ENCODE measurements around the gene HASPIN.

The HASPIN gene

DNA sequence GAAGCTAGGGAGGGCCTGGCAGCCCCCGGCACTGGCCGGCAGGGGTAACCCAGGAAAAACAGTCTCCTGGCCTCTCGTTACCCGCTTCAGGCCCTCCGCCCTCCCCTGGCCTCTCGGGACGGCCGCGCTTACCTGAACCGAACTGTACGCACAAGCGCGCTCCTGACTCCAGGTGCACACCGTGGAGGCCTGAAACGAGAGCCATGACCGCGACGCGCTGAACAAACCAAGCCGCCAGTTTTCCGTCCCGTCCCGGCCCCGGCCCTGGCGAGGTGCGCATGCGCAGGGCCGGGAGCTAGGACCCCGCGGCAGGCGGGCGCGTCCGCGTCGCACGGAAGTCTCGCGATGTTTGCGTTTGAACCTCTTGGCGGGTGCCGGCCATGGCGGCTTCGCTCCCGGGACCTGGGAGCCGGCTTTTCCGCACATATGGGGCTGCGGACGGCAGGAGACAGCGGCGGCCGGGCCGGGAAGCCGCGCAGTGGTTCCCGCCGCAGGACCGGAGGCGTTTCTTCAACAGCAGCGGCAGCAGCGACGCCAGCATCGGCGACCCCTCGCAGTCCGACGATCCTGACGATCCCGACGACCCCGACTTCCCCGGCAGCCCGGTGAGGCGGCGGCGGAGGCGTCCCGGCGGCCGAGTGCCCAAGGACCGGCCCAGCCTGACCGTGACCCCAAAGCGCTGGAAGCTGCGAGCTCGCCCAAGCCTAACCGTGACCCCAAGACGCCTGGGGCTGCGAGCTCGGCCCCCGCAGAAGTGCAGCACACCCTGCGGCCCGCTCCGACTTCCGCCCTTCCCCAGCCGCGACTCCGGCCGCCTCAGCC, at the start of gene HASPIN:
Gene HASPIN, plus strand, starts transcription at position 348 of the 822 bp plus-strand sequence. Its CDS starts 33 bp downstream, at position 381.
- peak; percentile 96 for DNase-seq

DNA sequence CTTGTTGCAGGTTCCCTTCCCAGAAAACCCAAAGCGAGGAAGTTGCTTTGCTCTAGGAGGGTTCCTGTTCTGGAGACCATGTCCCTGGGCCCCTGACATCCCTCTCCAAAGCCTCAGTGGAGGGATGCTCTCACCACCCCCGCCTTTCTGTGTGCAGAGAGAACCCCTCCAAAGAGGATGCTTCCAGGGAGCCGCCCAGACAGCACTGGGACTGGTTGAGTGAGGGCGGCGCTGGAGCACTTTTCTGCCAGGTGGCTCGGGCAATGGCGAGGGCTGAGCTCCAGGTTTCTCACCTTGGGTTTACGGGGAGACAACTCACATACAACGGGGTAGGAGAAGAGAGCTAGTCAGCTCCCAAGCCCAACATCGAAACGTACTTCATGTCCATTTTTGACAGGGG, 47.8 kb upstream of the HASPIN start:
- no peak for DNase-seq

DNA sequence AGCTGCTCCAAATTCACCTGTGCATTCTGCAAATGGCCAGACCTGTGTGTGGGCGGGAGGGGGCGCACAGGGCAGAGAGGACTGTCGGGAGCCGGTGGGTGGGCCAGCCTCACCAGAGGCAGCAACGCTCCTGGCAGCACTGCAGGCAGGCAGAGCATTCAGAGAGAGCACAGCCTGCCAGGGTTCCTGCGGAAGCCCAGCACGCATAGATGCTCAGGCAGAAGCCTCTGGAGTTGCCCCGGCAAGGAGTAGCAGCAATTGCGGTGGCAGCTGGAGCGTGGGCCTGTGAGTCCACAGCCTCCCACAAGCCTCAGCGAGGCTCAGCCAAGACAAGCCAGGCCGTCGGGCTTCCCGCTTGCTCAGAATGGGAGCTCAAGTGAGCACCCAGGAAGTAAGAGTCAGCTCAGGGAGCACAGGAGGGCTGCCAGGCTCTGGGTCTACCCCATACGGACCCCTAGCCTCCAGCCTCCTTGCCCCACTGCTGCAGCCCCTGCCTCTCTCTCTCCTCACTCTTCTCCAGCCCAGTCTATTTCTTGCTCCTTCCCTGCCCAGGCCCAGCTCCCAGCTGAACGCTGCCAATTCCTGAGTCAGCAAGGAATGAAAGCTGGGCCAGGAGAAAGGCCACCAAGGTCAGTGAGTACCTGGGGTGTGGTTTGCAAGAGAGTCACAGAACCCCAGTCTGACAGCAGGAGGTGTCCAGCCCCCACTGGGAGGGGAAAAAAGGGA, 45.4 kb upstream of the HASPIN start:
- no peak for DNase-seq

DNA sequence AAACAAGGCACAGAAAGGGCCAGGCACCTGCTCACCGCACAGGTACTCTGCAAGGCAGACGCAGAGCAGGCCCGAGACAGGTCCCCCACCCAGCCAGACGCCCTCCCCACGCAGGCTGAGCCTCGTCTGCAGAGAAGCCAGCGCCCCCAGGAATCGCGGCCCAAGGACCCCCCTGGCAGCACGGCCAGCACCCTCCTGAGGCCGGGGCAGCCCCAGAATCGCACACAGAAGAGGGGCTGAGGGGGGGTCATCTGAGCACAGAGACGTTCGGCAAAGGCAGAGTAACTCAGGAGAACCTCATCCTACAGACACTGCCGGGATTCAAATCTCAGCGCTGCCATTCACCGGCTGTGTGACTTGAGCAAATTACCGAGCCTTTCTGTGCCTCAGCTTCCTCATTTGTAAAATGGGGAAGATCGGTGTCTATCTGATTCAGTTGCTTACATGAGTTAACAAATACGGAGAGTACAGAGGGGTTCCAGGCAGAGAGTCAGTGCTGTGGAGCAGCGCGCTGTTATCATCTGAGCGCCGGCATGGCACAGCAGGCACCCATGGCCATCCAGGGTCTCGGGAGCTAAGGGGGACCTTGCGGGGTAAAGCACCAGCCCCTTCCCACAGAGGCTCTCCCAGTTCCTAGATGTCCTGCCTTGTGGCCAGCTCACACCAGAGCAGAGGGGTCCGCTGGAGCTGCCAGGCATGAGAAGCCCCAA, 44.7 kb upstream of the HASPIN start:
- DNase-seq = no peak

DNA sequence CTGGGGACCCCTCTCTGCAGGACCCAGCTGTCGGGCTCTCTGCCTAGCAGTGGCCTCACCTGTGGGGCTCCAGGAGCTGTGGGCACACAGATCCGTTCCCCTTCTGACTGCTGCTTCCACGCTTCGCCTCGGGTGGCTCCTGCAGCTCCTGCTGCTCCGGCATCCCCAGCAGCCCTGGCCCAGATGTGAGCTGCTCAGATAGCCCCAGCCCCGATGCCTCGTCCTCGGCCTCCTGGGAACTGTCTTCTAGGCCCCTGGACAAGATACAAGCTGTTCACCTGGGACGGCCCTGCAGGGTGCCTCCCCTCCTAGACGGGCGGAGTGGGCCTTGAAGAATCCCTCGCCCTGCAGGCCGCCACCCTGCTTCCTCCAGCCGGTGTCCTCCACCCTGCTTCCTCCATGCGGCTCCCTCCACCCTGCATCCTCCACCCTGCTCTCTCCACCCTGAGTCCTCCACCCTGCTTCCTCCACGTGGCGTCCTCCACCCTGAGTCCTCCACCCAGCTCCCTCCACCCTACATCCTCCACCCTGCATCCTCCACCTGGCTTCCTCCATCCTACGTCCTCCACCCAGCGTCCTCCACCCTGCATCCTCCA, 44.1 kb upstream of the HASPIN start:
- no peak for DNase-seq

DNA sequence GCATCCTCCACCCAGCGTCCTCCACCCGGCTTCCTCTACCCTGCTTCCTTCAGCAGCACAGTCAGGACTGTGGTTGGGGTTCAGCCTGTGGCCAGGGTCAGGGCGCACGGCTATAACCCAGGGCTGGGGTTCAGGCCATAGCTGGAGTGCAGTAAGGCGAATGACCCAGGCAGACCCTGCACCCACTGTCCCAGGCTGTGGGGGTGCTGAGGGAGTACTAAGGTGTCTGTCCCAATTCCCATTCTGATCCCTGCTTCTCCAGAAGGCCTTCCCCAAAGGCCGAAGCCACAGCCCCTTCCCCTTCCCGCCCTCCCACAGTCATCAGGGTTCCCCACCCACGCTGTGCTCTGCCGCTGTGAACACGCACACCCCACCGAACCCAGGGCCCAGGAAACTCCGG, 42.6 kb upstream of the HASPIN start:
- DNase-seq = no peak

- DNase-seq = no peak
Observed at GRCh38 chr17:3681565-3681964, 42.1 kb upstream of the HASPIN start.

DNA sequence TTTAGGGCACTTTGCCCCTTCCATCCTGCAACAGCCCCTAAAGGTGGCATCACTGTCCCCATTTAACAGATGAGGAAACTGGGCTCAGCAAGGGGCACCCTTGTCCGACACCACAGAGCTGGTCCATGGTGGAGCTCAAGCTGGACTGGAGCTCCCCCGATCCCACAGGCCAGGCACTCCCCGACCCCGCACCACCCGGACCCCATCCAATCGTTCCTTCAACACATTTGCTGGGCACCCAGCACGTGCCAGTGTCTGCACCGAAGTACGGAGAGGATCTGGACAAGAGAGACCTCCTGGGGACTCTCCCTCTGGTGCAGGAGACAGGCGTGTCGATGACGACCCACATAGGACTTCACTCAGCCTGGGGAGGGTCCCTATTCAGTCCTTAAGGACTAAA, 41.7 kb upstream of the HASPIN start:
- no peak for DNase-seq

GRCh38 chr17:3683054-3683511, 40.6 kb upstream of the HASPIN start:
- peak; percentile 71 for DNase-seq

- no peak for DNase-seq
Observed at GRCh38 chr17:3685174-3685573, 38.5 kb upstream of the HASPIN start.

DNA sequence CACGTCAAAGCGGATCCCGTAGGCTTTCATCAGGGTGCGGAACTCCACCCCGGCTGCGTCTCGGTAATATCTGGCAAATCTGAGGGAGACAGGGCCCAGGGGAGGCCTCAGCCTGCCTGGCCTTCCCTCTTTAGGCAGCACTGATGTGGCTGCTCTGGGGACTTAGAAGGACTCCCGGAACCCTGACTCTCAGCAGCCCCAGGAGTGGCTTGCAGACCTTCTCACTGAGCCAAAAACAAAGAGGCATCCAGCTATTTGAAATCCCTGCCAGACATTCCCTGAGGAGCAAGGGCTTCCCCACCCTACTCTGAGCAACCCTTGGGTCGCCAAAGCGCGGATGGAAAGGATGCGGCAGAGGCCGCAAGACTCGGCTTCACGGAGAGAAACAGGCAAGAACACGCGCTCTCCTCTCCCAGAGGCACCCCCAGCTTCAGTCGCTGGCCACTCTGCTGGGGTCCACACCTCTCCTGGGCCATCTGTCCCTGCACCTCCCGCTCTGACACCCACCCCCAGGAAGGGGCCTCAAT, 35.6 kb upstream of the HASPIN start:
- DNase-seq = no peak

DNA sequence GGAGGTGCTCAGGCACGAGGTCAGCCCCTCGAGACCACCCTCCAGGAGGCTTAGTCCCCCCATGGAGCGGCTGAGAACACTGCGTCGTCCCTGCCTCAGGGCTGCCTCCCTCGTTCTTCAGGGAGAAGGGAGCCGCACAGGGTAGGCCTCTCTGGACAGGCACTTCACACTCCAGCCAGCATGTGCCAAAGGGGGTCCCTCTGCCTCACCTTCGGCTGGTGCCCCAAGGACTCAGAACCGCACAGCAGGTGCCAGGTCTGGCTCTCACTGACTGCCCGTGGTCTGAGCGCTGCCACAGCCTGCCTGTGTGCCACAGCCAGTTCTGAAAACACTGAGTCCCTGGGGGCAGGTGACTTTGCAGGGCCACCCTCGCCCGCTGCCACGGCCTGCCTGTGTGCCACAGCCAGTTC, 34.8 kb upstream of the HASPIN start:
- no peak for DNase-seq

- no peak for DNase-seq
Observed at GRCh38 chr17:3689262-3690093, 34.2 kb upstream of the HASPIN start.

DNA sequence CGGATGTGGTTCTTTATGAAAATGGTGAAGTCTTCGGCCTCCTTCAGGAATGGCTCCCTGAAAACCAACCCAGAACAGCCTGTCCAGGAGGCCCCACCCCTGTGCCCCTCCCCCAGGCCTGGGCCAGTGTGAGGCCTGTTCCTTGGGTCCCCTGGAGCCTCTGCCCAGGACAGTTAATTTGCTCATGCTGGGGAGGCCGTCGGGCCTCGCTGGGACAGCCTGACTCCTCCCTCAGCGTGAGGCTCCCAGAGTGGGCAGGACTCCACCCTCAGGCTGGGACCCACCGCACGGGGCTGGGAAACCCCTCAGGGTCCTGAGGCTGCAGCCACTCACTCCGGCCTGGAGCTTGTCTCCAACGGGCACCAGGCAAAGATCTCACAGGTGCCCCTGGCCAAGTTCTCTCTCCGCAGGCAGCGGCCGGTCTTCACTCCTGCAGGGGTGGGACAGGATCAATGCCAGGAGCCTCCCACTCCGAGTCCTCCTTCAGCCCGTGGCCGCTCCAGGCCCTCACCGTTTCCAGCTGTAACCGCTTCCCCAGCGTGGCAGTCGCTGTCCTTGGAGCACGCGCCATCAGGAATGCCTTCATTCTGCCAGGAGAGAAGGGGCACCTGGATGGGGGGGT, 33.5 kb upstream of the HASPIN start:
- DNase-seq = no peak

DNA sequence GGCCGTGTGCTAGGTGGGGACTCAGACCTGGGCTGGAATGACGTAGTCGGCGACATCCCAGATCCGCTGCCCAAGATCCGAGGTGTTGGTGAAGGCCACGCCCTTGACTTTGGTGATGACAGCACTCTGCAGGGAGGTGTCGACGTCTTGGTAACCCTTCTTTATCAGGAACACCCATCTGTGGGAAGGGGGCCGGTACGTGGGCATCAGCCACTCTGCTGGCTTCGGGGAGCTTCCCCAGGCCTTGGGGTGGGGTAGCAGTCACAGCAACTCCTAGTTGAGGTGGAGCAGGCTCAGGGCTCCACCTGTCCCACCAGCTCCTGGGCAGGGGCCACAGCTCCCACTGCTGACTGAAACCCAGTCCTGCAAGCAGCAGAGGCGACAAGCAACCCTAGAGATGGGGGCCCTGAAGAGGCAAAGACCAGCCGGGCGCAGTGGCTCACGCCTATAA, 32.1 kb upstream of the HASPIN start:
- no peak for DNase-seq

GRCh38 chr17:3692346-3692745, 31.4 kb upstream of the HASPIN start:
- DNase-seq = no peak

- no peak for DNase-seq
Observed at GRCh38 chr17:3693141-3693540, 30.6 kb upstream of the HASPIN start.

- peak; percentile 59 for DNase-seq
Observed at GRCh38 chr17:3693829-3694231, 29.9 kb upstream of the HASPIN start.

GRCh38 chr17:3695129-3695722, 28.5 kb upstream of the HASPIN start:
- no peak for DNase-seq

GRCh38 chr17:3695723-3696411, 27.8 kb upstream of the HASPIN start, which contains the start of gene P2RX5:
Gene P2RX5 (minus strand): TSS chr17:3696155. CDS start chr17:3696005, 150 bp downstream.
- DNase-seq = peak; percentile 49

Measured in activated CD4-positive, alpha-beta T cell treated with anti-CD3 and anti-CD28 coated beads for 48 hours (primary cell).